Smooth muscle cell (in vitro differentiated cells): Measurements from ENCODE around the gene ALKBH3. TPM values are rescaled to one million over a fixed set of nuclear protein-coding genes. Genes with fewer than 3 reads are reported as not detected.
A peak's percentile ranks its signal among the peaks of the same experiment; 100 is the strongest.

Experiments used
- DNase-seq: peaks from one replicate; lab custom pipeline; 2025; ENCODE audit not compliant: unreplicated experiment; lab: John Stamatoyannopoulos, UW
- H2AFZ ChIP-seq: fragments of 200-600 bp; sonication (generic); 2 replicates; pipeline ENCODE4 v1.6.0; 2016; ENCODE audit warnings: antibody characterized with exemption, low read depth, mild to moderate bottlenecking
- H3F3A ChIP-seq: fragments of 200-600 bp; sonication (generic); 2 replicates; pipeline ENCODE4 v1.6.0; 2017; ENCODE audit warnings: antibody characterized with exemption, low read depth
- H3K27ac ChIP-seq: fragments of 200-600 bp; sonication (generic); 2 replicates; pipeline ENCODE4 v1.5.1; 2016; ENCODE audit warnings: low read depth, mild to moderate bottlenecking
- H3K27me3 ChIP-seq: fragments of 200-600 bp; sonication (generic); 2 replicates; pipeline ENCODE4 v1.6.1; 2016; ENCODE audit warnings: low read depth, mild to moderate bottlenecking
- H3K36me3 ChIP-seq: fragments of 200-600 bp; sonication (generic); 2 replicates; pipeline ENCODE4 v1.5.1; 2016; ENCODE audit warnings: low read depth
- H3K4me1 ChIP-seq: fragments of 200-600 bp; sonication (generic); 2 replicates; pipeline ENCODE4 v1.5.1; 2016; ENCODE audit warnings: low read depth
- H3K4me2 ChIP-seq: fragments of 200-600 bp; sonication (generic); 2 replicates; pipeline ENCODE4 v1.6.0; 2016; ENCODE audit warnings: mild to moderate bottlenecking
- H3K4me3 ChIP-seq: fragments of 200-600 bp; sonication (generic); 2 replicates; pipeline ENCODE4 v1.5.1; 2016; ENCODE audit warnings: mild to moderate bottlenecking
- H3K79me2 ChIP-seq: fragments of 200-600 bp; sonication (generic); 2 replicates; pipeline ENCODE4 v1.6.0; 2016; ENCODE audit warnings: low read depth, mild to moderate bottlenecking
- H3K9ac ChIP-seq: fragments of 200-600 bp; sonication (generic); 2 replicates; pipeline ENCODE4 v1.6.0; 2016; ENCODE audit warnings: low read depth
- H3K9me3 ChIP-seq: fragments of 200-600 bp; sonication (generic); replicated peaks from 2 replicates; pipeline ENCODE4 v1.5.1; 2016; ENCODE audit warnings: low read depth
- H4K20me1 ChIP-seq: fragments of 200-600 bp; sonication (generic); 2 replicates; pipeline ENCODE4 v1.6.0; 2016; ENCODE audit warnings: low read depth
- CTCF ChIP-seq: fragments of 200-600 bp; sonication (generic); IDR thresholded peaks from 2 replicates; pipeline ENCODE4 v1.5.1; 2017; ENCODE audit warnings: borderline replicate concordance, mild to moderate bottlenecking, antibody characterized with exemption; ENCODE audit not compliant: insufficient read depth, poor library complexity, severe bottlenecking
- WGBS: methylation state at CpG from one replicate; pipeline ENCODE4 v1.1.7; 2016; ENCODE audit warnings: low lambda C conversion rate; 5-methylcytosine and 5-hydroxymethylcytosine counted together
- polyA plus RNA-seq: library from polyadenylated mRNA; unstranded; fragments of >200 nt; fragmentation: Nextera tagmentation; extraction: Ambion mirVana; gene quantifications from 2 replicates; pipeline ENCODE4 v1.2.1, GENCODE V29; 2016
- total RNA-seq: library from RNA; depleted of rRNA; stranded (reverse); fragments of >200 nt; gene quantifications from 2 replicates; pipeline ENCODE4 v1.2.3, GENCODE V29; 2014

Gene ALKBH3
- total and polyA plus RNA-seq, 2 experiments from 2014 or later: 29.9 to 34.3 TPM

- peak overlapping the region; percentile 99 for H3K4me2 ChIP-seq
- no peaks in the 10 kb centered on the region for H3K79me2 ChIP-seq
- H3K27ac ChIP-seq: no peak overlapping the region
- H3K27me3 ChIP-seq: peaks cover 25% of the 10 kb centered on the region
- peaks cover under 1% of the 10 kb centered on the region for H3K4me1 ChIP-seq
- H3K4me3 ChIP-seq: peak overlapping the region; percentile 79
- peaks cover 15% of the 10 kb centered on the region for H4K20me1 ChIP-seq
- H3F3A ChIP-seq: peaks cover 4% of the 10 kb centered on the region
- no peak overlapping the region for H2AFZ ChIP-seq
- no peaks in the 10 kb centered on the region for H3K9me3 ChIP-seq
- no peak for TF ChIP-seq CTCF
- H3K9ac ChIP-seq: peak overlapping the region; percentile 68
- DNase-seq: peak; percentile 34
- under 1% methylated on average over 45 of the region's 94 CpGs for WGBS
- H3K36me3 ChIP-seq: no peaks in the 10 kb centered on the region
Observed at GRCh38 chr11:43942662-43943371, 62.2 kb downstream of the ALKBH3 start.

GRCh38 chr11:43943372-43943930 is 62.8 kb downstream of the ALKBH3 start:
- H2AFZ ChIP-seq: no peak overlapping the region
- 3% methylated on average over 47 of the region's 48 CpGs for WGBS

GRCh38 chr11:43943931-43944751 is 63.5 kb downstream of the ALKBH3 start:
- Histone ChIP-seq H3K36me3 (no peaks in the 10 kb centered on the region), H3K4me3 (peak overlapping the region; percentile 79), H4K20me1 (peaks cover 15% of the 10 kb centered on the region), H3K27ac (no peak overlapping the region), H3K4me1 (no peaks in the 10 kb centered on the region), H3K9ac (no peak overlapping the region), H2AFZ (no peak overlapping the region), H3K79me2 (no peaks in the 10 kb centered on the region), H3K4me2 (peak overlapping the region; percentile 99), H3K27me3 (peaks cover 25% of the 10 kb centered on the region), H3F3A (no peaks in the 10 kb centered on the region), H3K9me3 (no peaks in the 10 kb centered on the region)
- 6% methylated on average over 49 of the region's 54 CpGs for WGBS
- no peak for DNase-seq
- no peak for TF ChIP-seq CTCF

More at GRCh38 chr11:43943372-43943930, 62.8 kb downstream of the ALKBH3 start:
- Histone ChIP-seq H3K4me1 (no peaks in the 10 kb centered on the region), H3K9me3 (no peaks in the 10 kb centered on the region), H3K4me2 (peak overlapping the region; percentile 99), H3K4me3 (peak overlapping the region; percentile 79), H3K27me3 (peaks cover 25% of the 10 kb centered on the region), H4K20me1 (peaks cover 15% of the 10 kb centered on the region), H3K79me2 (no peaks in the 10 kb centered on the region), H3K27ac (no peak overlapping the region), H3K36me3 (no peaks in the 10 kb centered on the region), H3K9ac (peak overlapping the region; percentile 68), H3F3A (no peaks in the 10 kb centered on the region)
- no peak for DNase-seq
- no peak for TF ChIP-seq CTCF
